Urinary bladder (tissue), 4 donors: ENCODE measurements around the gene THYN1. TPM values are rescaled to one million over a fixed set of nuclear protein-coding genes. Genes with fewer than 3 reads are reported as not detected.
"Not testable (repeated sequence)": the region's sequence is repeated elsewhere in the genome, so short reads cannot be mapped to it uniquely, and the experiment has no call there.

Source experiments
- DNase-seq: peaks from one replicate; pipeline ENCODE4 v3.0.0-alpha.2; 2015; ENCODE audit errors: extremely low spot score
- H3K27ac ChIP-seq: one replicate; pipeline ENCODE4 v1.5.1; 2013; ENCODE audit warnings: low read depth, mild to moderate bottlenecking, moderate library complexity
- H3K36me3 ChIP-seq: one replicate; pipeline ENCODE4 v1.6.1; 2013; ENCODE audit warnings: mild to moderate bottlenecking, moderate library complexity; ENCODE audit not compliant: insufficient read depth
- H3K4me1 ChIP-seq: one replicate; pipeline ENCODE4 v1.6.1; 2013; ENCODE audit warnings: mild to moderate bottlenecking, moderate library complexity; ENCODE audit not compliant: insufficient read depth
- H3K4me3 ChIP-seq: one replicate; pipeline ENCODE4 v1.5.1; 2013; ENCODE audit warnings: low read depth, low read length
- WGBS: extraction: QIAGEN DNeasy Blood & Tissue Kit; methylation state at CpG from one replicate; pipeline ENCODE4 v1.1.7; 2013; 5-methylcytosine and 5-hydroxymethylcytosine counted together
- polyA plus RNA-seq: library from polyadenylated mRNA; stranded (reverse); fragments of 200-250 nt; gene quantifications from one replicate; pipeline ENCODE4 v1.2.3, GENCODE V29; 2013
- total RNA-seq: library from RNA; depleted of rRNA; stranded (reverse); fragments of >200 nt; gene quantifications from one replicate; pipeline ENCODE4 v1.2.3, GENCODE V29; 2014
- donor health status: healthy with polysubstance abuse.
- donor health status: healthy.

Gene THYN1
- total and polyA plus RNA-seq, 2 donors, result 47.2 to 61.7 TPM

- Histone ChIP-seq H3K4me1 (no peaks in the 10 kb centered on the region), H3K27ac (no peak overlapping the region), H3K4me3 (no peak overlapping the region), H3K36me3 (no peaks in the 10 kb centered on the region)
- DNase-seq, result no peak
- 76% methylated on average over 5 of the region's 5 CpGs for WGBS
Observed at GRCh38 chr11:134267461-134267860, 14.3 kb upstream of the THYN1 start.

DNA sequence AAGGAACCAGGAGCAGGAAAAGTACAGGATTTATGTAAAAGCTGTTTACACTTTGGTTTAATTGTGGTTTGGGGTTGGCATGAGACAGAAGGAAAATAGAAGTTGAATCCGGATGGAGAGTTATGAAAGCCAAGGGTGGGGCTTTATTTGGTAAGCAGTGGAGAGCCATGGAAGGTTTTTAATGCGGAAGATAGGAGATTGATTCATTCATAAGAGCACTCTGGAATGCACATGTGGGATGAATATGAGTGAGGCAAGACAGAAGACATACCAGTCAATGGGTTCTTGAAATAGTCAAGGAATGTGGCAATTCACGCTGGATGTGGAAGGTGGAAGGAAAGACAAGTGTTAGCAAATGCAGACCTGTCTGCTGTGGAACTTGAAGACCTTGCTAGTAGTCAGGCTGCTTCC lies 13.7 kb upstream of the THYN1 start:
- WGBS, result 45% methylated on average over 3 of the region's 3 CpGs
- no peaks in the 10 kb centered on the region for H3K4me1 ChIP-seq
- H3K27ac ChIP-seq, result no peak overlapping the region
- H3K36me3 ChIP-seq, result peaks cover 2% of the 10 kb centered on the region
- DNase-seq, result no peak
- no peak overlapping the region for H3K4me3 ChIP-seq

DNA sequence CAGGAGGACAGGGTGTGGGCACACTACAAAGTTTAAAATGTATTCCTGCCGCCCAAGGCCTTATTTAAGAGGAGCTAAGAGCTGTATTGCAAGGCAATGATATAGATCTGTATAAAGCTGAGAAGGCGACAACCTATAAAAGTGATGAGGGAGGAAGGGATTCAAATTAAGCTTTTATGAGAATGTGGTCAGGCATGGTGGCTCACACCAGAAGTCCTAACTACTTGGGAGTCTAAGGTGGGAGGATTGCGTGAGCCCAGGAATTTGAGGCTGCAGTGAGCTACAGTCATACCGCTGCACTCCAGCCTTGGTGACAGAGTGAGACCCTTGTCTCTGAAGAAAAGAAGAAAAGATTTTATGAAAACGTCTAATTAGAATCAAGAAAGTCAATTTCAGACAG lies 13.3 kb upstream of the THYN1 start:
- peaks cover 2% of the 10 kb centered on the region for H3K36me3 ChIP-seq
- DNase-seq, result no peak
- 81% methylated on average over 5 of the region's 5 CpGs for WGBS
- no peak overlapping the region for H3K4me3 ChIP-seq
- no peaks in the 10 kb centered on the region for H3K4me1 ChIP-seq
- no peak overlapping the region for H3K27ac ChIP-seq

DNA sequence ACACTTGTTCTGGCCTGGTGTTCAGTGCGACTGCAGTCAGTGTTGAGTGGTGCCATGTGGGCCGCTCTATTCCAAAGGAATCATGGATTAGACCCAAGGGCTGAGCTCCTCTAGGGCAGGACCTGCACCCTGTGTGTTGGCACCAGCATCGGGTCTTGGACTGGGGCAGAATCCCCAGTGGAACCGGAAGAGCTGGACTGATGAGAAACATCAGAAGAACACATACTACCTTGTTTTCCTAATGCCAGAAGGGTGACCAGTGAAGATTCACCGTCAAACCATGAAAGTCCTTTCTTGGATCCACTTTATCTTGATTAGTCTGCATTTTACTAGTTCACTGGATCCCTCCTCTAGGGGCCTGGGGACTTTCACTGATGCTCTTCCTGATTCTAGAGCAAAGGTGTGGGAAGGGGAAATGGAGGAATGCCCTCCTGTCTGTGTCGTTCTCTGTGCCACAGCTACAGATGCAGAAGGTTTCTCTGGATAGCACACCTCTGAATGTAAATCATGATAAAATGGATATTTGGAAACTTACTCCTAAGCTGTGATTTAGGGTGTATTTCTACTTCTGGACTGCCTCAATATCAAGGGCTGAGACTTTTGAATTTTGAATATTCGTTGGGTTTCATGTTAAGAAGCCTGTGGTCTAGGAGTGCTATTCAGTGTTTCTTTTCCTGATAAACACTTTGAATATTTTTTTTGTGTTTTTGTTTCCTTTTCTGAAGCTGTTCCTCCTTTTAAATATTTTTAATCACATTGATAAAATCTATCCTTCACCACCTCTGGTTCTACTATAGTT lies 12.0 kb upstream of the THYN1 start:
- Histone ChIP-seq H3K4me1 (no peaks in the 10 kb centered on the region), H3K4me3 (no peak overlapping the region), H3K27ac (no peak overlapping the region), H3K36me3 (peaks cover 2% of the 10 kb centered on the region)
- 91% methylated on average over 7 of the region's 7 CpGs for WGBS
- DNase-seq, result no peak

GRCh38 chr11:134261626-134262488 lies 8.7 kb upstream of the THYN1 start:
- Histone ChIP-seq H3K4me1 (no peaks in the 10 kb centered on the region), H3K27ac (no peak overlapping the region), H3K4me3 (no peak overlapping the region), H3K36me3 (peaks cover 2% of the 10 kb centered on the region)
- DNase-seq, result no peak
- 87% methylated on average over 14 of the region's 14 CpGs for WGBS

DNA sequence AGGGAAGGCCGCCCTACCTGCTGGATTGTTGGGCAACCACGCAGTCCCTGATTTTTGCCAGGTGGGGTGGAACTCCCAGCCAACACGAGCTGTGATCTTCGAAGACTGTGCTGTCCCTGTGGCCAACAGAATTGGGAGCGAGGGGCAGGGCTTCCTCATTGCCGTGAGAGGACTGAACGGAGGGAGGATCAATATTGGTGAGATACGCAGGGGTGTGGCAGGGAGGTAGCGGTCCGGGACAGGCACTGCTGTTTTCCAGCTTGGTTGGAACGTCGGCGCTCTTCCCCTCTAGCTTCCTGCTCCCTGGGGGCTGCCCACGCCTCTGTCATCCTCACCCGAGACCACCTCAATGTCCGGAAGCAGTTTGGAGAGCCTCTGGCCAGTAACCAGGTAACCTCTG lies 7.8 kb upstream of the THYN1 start:
- no peak for DNase-seq
- WGBS, result 94% methylated on average over 16 of the region's 16 CpGs
- H3K4me3 ChIP-seq, result no peak overlapping the region
- peaks cover 2% of the 10 kb centered on the region for H3K36me3 ChIP-seq
- no peak overlapping the region for H3K27ac ChIP-seq
- H3K4me1 ChIP-seq, result no peaks in the 10 kb centered on the region

GRCh38 chr11:134260503-134260902 lies 7.4 kb upstream of the THYN1 start:
- DNase-seq, result no peak
- H3K27ac ChIP-seq, result no peak overlapping the region
- no peaks in the 10 kb centered on the region for H3K4me1 ChIP-seq
- H3K36me3 ChIP-seq, result peaks cover 2% of the 10 kb centered on the region
- no peak overlapping the region for H3K4me3 ChIP-seq

GRCh38 chr11:134258577-134258976 lies 5.4 kb upstream of the THYN1 start:
- WGBS, result 88% methylated on average over 4 of the region's 4 CpGs
- Histone ChIP-seq H3K27ac (no peak overlapping the region), H3K4me1 (no peaks in the 10 kb centered on the region), H3K4me3 (no peak overlapping the region), H3K36me3 (peaks cover 2% of the 10 kb centered on the region)
- DNase-seq, result no peak

GRCh38 chr11:134257101-134257500 lies 3.9 kb upstream of the THYN1 start:
- Histone ChIP-seq H3K4me1 (peaks cover under 1% of the 10 kb centered on the region), H3K27ac (no peak overlapping the region), H3K36me3 (peaks cover 1% of the 10 kb centered on the region), H3K4me3 (no peak overlapping the region)
- DNase-seq, result no peak
- WGBS, result 94% methylated on average over 11 of the region's 11 CpGs

DNA sequence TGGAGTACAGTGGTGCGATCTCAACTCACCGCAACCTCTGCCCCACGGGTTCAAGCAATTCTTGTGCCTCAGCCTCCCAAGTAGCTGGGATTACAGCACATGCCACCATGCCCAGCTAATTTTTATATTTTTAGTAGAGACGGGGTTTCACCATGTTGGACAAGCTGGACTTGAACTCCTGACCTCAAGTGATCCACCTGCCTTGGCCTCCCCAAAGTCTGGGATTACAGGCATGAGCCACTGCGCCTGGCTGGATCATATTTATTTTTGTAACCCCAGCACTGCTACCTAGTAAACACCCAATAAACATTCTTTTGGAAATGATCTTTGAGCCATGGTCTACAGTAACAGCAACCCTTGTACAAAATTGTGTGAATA lies 2.0 kb upstream of the THYN1 start:
- H3K4me3 ChIP-seq, DNase-seq, H3K4me1 ChIP-seq, H3K27ac ChIP-seq, H3K36me3 ChIP-seq: not testable (repeated sequence)
- 93% methylated on average over 5 of the region's 5 CpGs for WGBS

DNA sequence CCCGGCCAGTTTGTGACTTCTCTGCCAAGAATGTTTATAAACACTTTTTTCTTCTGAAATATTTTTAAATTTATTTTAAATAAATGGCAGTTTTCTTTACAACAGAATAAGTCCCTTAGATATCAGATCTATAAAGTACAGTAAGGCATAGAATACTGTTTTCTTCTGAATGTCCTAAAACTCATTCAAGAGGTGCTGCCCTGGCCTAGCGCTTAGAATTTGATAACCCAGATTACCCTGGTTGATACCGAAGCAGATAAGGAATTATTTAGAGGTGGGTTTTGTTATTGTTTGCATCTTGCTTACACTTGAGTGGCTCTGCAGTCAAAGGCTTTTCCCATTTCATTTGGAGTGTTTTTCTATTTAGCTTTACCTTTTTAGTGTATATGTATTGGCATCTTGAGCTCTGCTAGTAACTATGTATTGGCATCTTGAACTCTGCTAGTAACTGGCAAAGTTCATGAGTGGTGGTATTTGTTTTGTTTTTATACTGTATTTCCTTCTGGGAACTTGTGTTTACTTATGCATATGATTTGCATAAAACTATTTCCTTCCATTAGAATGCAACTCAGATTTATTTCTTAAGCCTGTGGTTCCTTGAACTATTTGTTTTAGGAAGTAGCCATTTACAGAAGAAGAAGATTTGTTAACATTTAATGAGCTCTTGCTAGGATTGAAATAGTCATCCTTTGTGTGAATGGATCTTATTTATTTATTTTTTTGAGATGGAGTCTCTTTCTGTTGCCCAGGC lies 1.5 kb upstream of the THYN1 start:
- WGBS, result 56% methylated on average over 3 of the region's 3 CpGs
- Histone ChIP-seq H3K27ac (no peak overlapping the region), H3K4me1 (peaks cover 5% of the 10 kb centered on the region), H3K36me3 (no peaks in the 10 kb centered on the region), H3K4me3 (peak overlapping the region; percentile 75)
- no peak for DNase-seq

DNA sequence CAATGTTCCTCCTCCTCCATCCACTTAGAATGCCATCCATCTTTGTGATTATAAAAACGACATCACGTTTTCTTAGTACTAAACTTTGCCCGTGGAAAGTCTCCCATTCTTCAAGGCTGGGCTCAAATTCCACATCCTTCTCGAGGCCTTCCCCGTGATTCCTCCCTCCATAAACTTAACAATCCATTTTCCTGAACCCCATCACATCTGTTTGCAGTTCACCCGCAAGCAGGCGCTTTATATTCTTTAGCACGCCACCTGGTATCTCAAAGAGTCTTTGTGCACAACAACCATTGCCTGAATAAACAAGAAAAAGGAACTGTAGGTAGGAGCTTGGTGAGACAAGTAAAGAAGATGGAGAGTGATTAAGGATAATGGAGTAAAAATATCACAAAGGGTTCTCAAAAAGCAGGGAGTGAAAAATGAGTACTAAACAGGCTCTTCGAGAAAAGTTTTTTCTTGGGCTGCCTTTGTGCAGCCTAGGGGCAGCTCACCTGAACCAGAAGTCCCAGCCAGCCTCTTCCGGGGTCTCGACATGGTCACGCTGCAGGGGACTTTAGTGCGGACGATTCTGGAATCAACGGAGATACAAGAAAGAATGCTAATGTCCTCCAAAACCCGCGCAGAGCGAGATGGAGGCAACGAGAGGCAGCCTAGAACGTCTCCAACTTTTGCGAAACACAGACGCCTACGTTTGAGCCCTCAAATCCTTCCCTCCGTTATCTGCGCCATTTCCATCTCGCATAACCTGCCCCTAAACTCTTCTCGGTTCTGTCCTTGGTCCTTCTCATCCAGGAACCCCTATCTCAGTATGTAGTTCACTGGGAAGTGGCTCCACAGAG lies 585 bp downstream of the THYN1 start:
- Histone ChIP-seq H3K27ac (no peak overlapping the region), H3K4me1 (peaks cover 5% of the 10 kb centered on the region), H3K36me3 (no peaks in the 10 kb centered on the region), H3K4me3 (peak overlapping the region; percentile 75)
- no peak for DNase-seq
- 4% methylated on average over 27 of the region's 27 CpGs for WGBS

- WGBS, result 91% methylated on average over 2 of the region's 2 CpGs
- Histone ChIP-seq H3K4me1 (peaks cover 5% of the 10 kb centered on the region), H3K36me3 (no peaks in the 10 kb centered on the region), H3K4me3 (no peak overlapping the region), H3K27ac (no peak overlapping the region)
- no peak for DNase-seq
Observed at GRCh38 chr11:134250675-134251074, 2.5 kb downstream of the THYN1 start.
